ENCODE data around the gene NCL. TPM values are rescaled to one million over a fixed set of nuclear protein-coding genes. Genes with fewer than 3 reads are reported as not detected.

Gene NCL
- total and polyA plus RNA-seq, 2 of the 4 experiments (the other 2 are of a cell fraction): 267 to 289 TPM

DNA sequence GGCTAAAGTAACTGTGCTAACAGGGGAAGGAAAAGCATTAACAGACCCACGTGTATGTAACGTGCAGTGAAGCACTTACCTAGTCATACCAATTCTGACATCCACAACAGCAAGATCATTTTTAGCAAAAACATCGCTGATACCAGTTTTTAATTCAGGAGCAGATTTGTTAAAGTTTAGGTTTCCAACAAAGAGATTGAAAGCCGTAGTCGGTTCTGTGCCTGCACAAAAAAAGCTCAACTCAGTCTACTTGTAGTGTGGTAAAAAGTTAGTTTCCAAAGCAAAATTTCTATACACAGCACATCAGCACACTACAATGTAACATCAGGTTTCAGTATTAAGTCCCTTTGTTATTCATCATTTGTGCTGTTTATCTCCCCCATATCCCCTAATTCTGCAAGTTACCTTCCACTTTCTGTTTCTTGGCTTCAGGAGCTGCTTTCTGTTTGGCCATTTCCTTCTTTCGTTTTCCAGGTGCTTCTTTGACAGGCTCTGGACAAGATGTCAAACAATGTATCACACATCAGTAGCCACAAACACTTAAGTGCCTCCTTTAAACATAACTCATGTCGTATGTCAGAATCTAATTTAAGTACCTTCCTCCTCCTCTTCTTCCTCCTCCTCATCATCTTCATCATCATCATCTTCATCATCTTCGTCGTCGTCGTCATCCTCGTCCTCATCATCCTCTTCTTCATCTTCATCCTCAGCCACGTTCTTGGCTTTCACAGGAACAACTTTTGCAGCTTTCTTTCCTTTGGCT is 4.0 kb downstream of the NCL start:
- Histone ChIP-seq H3K9me3 (ENCODE audit: control insufficient read depth, insufficient read depth, low read length) (no peaks in the 10 kb centered on the region), H3K4ac (ENCODE audit: low read depth, low read length) (no peak overlapping the region), H3K27ac (ENCODE audit: insufficient read depth, low read length) (no peak overlapping the region), H2BK5ac (ENCODE audit: low read depth, low read length, poor library complexity, severe bottlenecking) (no peak overlapping the region), H2AK5ac (ENCODE audit: low read depth, low read length) (no peak overlapping the region), H2BK20ac (ENCODE audit: low read depth, low read length) (no peak overlapping the region), H3K4me3 (ENCODE audit: insufficient read depth, low read depth, low read length) (no peak overlapping the region), H3K23ac (ENCODE audit: low read depth, low read length) (no peak overlapping the region), H3K79me1 (ENCODE audit: low read depth in 1 of 2, low read length in 2 of 2) (peaks cover 34 to 59% of the 10 kb centered on the region in 2 experiments), H3K4me1 (ENCODE audit: control insufficient read depth, insufficient read depth, low read length) (peaks cover under 1% of the 10 kb centered on the region; the same call in 1 of the 2 replicates), H3K9me1 (ENCODE audit: insufficient read depth, low read length) (peaks cover 9% of the 10 kb centered on the region; the same call in 1 of the 2 replicates), H2BK15ac (ENCODE audit: low read depth, low read length) (no peak overlapping the region), H3K14ac (replicated peaks; ENCODE audit: low read depth, low read length) (no peak overlapping the region), H4K20me1 (ENCODE audit: insufficient read depth, low read length) (peaks cover 55% of the 10 kb centered on the region), H3K56ac (ENCODE audit: extremely low read depth, insufficient read depth, low read length) (no peak overlapping the region), H3K18ac (ENCODE audit: low read depth, low read length) (no peak overlapping the region), H4K91ac (ENCODE audit: insufficient read depth, low read depth, low read length) (no peak overlapping the region), H3K36me3 (ENCODE audit: control insufficient read depth, insufficient read depth, low read length) (peaks cover 54% of the 10 kb centered on the region), H3K27me3 (ENCODE audit: control insufficient read depth, insufficient read depth, low read length) (no peaks in the 10 kb centered on the region), H2AK9ac (replicated peaks; ENCODE audit: low read depth, low read length, poor library complexity) (no peak overlapping the region), H2BK120ac (ENCODE audit: low read depth, low read length) (no peak overlapping the region), H4K5ac (ENCODE audit: low read depth, low read length) (no peak overlapping the region), H2AFZ (replicated peaks; ENCODE audit: low read length, poor library complexity) (no peak overlapping the region), H4K8ac (ENCODE audit: low read depth in 2 of 2, low read length in 2 of 2) (no peak overlapping the region), H3K4me2 (ENCODE audit: low read depth, low read length) (no peak overlapping the region), H3K9ac (ENCODE audit: low read depth, low read length) (no peak overlapping the region)
- intact Hi-C loops (cut with micrococcal nuclease) (no loop called here), in situ Hi-C loops (cut with MboI; ENCODE audit: low sequenced_read_pairs) (no loop called here), dilution Hi-C loops (cut with HindIII; ENCODE audit: low sequenced_read_pairs, unreplicated experiment) (no loop called here)
- WGBS, 2 experiments (ENCODE audit: extremely low coverage in 2 of 2, insufficient read length in 1 of 2): 87 to 100% methylated on average over 6 to 8 of the region's 13 CpGs
- ChIA-PET POLR2A (ENCODE audit: unreplicated experiment) (no interaction called here), CTCF (no interaction called here)
- ATAC-seq (ENCODE audit: low read depth): no peak
- TF ChIP-seq, protein P1, sequence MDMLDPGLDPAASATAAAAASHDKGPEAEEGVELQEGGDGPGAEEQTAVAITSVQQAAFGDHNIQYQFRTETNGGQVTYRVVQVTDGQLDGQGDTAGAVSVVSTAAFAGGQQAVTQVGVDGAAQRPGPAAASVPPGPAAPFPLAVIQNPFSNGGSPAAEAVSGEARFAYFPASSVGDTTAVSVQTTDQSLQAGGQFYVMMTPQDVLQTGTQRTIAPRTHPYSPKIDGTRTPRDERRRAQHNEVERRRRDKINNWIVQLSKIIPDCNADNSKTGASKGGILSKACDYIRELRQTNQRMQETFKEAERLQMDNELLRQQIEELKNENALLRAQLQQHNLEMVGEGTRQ (IDR thresholded peaks at IDR 0.05; ENCODE audit: low read depth, low read length): no peak
- TF ChIP-seq CEBPB (IDR thresholded peaks at IDR 0.05; ENCODE audit: low read depth, low read length) (no peak), MXI1 (IDR thresholded peaks at IDR 0.05; ENCODE audit: borderline replicate concordance, low read depth, low read length) (no peak), MAZ (IDR thresholded peaks at IDR 0.05; ENCODE audit: borderline replicate concordance, low read depth, low read length) (no peak)
- BruUV-seq (replicated peaks): no TSS peak
- no peak for DNase-seq
